GM19025 (cell line): ENCODE results near the gene DIAPH3.
A peak's percentile ranks its signal among the peaks of the same experiment; 100 is the strongest.
"Not testable (repeated sequence)": the region's sequence is repeated elsewhere in the genome, so short reads cannot be mapped to it uniquely, and the experiment has no call there.

ENCODE experiments used
- ATAC-seq: cut with Tn5 transposase; IDR thresholded peaks from one replicate; pipeline ENCODE4 v1.9.1; 2021; ENCODE audit warnings: mild to moderate bottlenecking, low read depth, moderate library complexity; ENCODE audit not compliant: unreplicated experiment

DIAPH3 gene, protein sequence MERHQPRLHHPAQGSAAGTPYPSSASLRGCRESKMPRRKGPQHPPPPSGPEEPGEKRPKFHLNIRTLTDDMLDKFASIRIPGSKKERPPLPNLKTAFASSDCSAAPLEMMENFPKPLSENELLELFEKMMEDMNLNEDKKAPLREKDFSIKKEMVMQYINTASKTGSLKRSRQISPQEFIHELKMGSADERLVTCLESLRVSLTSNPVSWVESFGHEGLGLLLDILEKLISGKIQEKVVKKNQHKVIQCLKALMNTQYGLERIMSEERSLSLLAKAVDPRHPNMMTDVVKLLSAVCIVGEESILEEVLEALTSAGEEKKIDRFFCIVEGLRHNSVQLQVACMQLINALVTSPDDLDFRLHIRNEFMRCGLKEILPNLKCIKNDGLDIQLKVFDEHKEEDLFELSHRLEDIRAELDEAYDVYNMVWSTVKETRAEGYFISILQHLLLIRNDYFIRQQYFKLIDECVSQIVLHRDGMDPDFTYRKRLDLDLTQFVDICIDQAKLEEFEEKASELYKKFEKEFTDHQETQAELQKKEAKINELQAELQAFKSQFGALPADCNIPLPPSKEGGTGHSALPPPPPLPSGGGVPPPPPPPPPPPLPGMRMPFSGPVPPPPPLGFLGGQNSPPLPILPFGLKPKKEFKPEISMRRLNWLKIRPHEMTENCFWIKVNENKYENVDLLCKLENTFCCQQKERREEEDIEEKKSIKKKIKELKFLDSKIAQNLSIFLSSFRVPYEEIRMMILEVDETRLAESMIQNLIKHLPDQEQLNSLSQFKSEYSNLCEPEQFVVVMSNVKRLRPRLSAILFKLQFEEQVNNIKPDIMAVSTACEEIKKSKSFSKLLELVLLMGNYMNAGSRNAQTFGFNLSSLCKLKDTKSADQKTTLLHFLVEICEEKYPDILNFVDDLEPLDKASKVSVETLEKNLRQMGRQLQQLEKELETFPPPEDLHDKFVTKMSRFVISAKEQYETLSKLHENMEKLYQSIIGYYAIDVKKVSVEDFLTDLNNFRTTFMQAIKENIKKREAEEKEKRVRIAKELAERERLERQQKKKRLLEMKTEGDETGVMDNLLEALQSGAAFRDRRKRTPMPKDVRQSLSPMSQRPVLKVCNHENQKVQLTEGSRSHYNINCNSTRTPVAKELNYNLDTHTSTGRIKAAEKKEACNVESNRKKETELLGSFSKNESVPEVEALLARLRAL

DNA sequence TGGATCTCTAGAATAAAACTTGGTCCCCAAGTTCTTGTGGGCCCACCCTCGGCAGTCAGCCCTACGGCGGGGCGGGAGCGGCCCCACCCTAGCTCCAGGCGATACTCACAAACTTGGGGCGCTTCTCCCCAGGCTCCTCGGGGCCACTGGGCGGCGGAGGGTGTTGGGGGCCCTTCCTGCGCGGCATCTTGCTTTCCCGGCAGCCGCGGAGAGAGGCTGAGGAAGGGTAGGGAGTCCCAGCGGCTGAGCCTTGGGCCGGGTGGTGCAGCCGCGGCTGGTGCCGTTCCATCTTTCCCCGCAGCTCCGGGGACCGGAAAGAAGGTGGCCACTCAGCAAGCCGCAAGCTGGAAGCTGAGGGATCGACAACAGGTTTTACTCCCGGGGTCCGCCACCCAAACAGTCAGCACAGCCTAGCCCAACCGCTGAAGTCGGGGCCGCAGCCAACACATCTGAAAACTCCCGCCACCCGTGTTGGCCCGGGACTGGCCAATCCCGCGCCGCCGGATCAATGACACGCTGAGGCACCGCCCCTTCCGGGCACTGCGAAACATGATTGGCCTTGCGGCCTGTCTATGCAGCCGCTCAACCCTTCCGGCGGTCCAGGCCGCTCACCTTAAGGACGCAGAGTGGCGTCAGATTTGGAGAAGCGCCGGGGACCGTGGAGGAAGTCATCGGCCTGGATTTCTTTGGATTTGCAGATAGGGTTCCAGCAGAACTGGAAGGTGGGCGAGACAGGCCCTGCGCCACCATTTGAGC is at the start of gene DIAPH3:
TSS of gene DIAPH3 (minus strand) at position 451 of the 756 bp plus-strand sequence. CDS start at position 289, 162 bp downstream.
- ATAC-seq, result peak; percentile 100

DNA sequence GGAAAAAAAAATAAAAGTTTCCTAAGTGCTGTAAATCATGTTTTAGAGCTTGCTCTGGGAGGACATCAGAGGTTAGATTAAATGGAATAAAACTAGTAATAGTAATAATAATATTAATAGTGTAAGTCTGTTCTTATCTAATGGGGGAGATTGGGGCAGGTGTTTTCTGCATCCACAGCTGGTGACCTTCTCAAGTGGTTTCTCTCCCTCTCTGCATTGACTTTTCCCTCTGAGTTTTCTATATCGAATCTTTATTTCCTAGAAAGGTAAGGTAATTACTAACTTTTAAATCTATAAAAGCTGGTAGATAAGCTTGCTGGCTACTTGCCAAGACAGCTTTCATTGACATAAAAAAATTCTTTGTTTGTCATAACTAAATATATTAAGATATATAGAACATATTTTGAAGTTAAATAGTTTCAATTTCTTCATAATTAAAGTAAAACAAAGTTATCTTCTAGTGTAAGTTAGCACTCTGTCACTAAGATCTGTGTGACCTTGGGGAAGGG is 49.6 kb upstream of the DIAPH3 start:
- ATAC-seq, result no peak

DNA sequence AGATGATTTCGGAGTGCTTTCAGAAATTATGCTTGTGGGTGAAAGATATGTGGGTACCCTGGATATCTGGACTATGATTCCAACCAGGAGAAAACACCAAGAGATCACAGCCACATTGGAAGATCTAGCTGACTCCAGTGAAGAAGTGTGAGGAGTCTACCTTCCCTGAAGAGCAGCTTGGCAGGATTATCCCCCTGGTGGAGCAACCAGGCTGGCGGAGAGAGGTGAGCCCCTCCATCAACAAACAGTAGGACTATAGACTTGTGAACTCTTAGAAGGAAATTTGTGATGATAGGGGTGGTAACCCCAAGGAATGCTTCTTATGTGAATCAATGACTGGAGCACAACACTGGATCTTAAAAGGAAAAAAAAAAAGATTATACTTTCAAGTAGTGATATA is 47.8 kb upstream of the DIAPH3 start:
- ATAC-seq, result no peak

DNA sequence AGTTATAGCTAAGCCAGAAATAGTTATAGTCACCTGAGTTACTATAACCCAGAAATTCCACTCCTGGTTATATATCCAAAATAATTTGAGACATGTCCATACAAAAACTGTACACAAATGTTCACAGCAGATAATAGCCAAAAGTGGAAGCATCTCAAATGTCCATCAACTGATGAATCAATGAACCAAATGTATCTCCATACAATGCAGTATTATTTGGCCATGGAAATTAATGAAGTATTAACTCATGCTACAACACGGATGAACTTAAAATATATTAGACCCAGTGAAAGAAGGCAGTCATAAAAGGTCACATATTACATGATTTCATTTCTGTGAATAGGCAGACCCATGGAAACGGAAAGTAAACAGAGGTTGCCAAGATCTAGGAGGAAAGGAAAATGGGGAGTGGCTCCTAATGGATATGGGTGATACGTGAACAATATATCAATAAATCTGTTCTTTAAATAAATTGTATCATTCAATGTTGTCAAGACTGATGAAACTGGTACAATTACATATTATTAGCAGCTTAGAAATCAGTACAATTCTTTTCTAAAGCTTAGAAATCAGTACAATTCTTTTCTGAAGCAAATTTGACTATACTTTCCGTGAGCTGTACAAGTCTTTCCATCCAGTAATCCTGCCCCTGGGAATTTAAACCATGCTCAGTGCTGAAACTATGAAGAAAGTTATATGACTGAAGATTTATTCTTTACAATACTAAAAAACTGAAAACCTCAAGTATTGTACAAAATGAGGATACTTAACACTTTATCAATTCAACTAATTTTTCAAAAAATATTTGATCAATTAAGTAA is 47.0 kb upstream of the DIAPH3 start:
- ATAC-seq, result no peak

DNA sequence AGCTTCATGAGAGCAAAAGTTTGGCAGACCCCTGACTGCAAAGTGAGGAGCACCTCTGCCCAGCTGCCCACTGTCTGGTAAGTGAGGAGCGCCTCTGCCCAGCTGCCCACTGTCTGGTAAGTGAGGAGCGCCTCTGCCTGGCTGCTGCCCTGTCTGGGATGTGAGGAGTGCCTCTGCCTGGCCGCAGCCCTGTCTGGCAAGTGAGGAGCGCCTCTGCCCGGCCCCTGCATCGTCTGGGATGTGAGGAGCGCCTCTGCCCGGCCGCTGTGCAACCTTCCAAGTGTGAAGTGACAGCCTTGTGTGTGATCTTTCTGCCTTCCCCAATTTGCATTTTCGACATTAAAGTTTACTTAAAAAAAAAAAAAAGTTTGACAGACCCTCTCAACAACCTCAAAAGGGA is 41.8 kb upstream of the DIAPH3 start:
- ATAC-seq, result not testable (repeated sequence)

DNA sequence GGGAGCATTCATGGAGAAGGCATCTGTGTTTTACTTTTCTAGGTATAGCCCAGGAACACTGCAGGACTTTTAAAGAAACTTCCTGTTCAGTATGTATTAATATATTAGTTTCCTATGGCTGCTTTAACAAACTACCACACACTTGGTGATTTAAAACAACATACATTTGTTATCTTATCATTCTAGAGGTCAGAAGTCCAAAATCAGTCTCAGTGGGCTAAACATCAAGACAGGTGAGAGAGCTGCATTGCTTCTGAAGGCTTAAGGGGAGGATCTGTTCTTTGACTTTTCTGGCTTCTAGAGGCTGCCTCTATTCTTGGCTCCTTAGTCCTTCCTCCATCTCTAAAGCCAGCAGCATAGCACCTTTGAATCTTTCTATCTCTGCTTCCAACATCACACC is 37.6 kb upstream of the DIAPH3 start:
- ATAC-seq, result no peak

DNA sequence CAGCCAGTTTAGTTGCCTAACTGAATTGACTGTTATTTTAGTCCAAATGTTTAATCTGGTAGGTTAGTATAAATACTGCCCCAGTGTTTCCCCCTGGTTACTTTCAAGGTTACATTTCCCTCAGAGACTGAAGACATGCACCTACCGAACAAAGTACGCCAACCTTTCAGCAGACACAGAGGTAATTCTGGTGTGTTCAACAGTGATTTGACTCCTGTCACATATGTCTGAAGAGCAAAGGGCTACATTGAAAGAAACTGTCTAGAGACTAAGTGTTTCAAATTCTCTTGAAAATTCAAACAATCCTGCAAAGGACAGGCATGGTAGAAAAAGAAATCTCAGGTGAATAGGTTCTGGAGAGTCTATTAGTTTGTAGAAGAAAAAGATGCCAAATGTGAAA is 32.2 kb upstream of the DIAPH3 start:
- not testable (repeated sequence) for ATAC-seq

DNA sequence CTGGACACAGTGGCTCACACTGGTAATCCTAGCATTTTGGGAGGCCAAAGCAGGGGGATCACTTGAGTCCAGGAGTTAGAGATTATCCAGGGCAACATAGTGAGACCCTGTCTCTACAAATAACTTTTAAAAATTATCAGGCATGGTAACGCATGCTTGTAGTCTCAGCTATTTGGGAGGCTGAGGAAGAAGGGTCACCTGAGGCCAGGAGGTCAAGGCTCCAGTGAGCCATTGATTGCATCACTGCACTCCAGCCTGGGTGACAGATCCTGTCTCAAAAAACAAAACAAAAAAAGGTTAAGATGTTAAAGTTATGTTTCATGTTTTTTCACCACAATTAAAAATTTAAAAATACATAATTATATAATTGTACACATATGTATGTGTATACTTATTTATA is 19.2 kb upstream of the DIAPH3 start:
- no peak for ATAC-seq

DNA sequence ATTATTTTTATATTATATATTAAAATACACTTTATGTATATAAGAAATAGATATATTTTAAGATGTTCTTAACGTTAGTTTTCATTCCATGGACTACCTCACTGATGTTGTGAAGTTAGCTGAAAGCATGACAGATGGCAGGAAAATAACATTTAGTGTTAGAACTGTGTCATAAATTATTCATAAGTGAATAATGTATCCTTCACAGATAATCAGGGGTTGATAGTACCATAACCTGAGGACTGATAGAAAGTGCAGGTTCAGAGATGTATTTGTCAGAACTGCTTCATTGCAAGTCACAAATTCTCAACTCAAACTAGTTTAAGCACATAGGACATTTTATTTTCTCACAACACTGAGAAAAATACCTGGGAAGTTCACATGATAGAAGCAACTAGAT is 14.6 kb upstream of the DIAPH3 start:
- ATAC-seq, result no peak

DNA sequence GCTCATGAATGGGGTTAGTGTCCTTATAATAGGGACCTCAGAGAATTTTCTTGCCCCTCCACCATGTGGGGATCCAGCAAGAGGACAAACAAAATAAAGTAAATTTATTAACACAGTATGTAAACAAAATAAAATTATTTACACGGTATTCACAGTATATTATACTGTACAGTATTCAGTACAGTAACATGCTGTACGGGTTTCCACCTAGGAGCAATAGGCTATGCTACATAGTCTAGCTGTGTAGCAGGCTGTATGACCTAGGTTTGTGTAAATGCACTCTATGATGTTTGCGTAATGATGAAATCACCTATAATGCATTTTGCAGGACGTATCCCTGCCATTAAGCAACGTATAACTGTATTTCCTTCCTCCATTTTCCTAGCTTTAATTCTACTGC is 11.8 kb upstream of the DIAPH3 start:
- ATAC-seq, result no peak

DNA sequence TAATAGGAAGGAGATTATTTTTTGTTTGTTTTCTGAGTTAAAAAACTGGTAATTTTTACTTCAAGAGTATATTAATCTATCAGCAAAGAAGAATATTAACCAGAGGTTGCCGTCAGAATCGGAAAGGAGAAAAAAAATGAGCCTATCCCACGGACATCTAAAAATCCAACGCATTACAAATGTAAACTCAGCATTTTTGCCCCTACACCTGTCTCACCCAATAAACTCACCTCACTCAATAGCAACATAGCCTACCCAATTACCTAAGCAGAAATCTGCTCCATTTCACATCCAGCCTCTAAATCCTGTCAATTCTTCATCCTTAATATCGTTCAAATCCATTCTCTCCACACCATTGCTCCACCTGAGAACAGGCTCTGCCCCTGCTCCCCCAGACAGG is 10.4 kb upstream of the DIAPH3 start:
- ATAC-seq, result no peak

DNA sequence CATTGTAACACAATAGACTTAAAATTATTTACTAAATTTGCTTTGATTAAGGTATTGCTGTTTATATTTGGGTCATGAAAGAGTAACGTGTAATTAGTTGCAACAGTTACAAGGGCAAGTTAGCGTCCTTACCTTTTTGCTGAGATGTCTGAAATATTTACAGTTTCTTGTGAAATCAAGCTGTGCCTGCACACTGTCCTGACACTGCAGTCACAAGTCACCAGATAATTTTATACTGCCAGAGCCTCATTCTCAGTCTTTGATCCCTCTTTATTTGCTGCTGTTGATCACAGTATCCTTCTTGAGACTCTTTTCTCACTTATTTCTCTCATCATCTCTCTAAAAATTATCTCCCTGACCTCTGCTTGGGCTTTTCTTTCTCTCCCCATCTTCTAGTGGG is 8.4 kb upstream of the DIAPH3 start:
- no peak for ATAC-seq

DNA sequence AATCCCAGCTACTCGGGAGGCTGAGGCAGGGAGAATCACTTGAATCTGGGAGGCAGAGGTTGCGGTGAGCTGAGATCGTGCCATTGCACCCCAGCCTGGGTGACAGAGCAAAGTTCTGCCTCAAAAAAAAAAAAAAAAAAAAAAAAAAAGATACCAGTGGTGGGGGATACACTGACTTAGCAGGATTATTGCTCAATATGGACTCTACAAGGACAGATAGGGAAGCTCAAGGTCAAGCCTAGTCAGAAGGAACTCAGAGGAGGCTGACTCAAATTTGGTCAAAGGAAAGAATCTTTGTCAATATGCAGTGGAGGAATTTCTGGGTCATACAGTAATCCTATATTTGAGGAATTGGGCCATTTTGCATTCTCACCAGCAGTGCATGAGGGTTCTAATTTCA is 6.7 kb upstream of the DIAPH3 start:
- ATAC-seq, result no peak

DNA sequence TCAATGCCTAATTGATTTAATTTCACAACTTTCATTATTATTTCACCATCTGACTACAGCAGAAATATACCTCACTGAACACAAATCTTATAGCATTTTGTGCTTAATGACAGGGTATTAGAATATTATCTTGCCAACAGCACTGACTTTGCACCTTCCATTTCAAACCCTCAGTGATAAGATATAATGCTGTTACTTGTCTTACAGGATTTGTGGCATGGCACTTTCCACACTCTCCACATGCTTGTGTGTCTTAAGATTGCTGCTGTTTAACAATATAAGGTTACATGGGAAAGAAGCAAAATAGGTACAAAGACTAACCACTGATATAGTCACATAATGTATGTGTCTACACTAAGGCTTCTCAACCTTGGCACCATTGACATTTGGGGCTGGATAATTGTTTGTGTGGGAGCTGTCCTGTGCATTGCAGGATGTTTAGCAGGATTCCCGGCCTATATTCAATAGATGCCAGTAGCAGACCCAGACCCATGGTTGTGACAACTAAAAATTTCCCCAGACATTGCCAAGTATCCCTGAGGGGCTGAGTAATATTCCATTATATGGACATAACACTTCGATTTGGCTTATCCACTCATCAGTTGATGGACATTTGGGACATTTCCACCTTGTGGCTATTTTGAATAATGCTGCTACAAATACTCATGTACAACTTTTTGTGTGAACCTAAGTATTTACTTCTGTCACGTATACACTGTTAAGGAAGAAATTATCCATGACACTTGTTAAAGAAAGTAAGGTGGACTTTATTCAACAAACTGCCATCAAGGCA is 5.7 kb upstream of the DIAPH3 start:
- ATAC-seq, result no peak

DNA sequence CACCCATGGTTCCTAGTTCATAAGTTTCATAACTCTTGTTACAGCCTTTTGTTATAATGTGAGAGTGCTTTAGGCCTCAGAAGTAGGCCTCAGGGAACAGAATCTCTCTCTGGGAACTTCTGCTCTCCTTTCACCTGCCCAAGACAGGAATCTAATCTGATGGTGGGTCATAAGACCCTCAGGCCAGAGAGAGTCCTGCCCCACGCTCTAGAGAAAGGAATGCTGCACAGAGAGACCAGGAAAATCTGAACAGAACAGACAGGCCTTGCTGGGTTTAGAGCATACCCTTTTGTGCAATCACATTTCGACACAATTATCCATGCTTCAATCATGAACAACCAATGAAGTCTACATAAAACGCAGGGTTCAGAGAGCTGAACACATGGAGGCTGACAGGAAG is 3.4 kb upstream of the DIAPH3 start:
- ATAC-seq, result no peak

DNA sequence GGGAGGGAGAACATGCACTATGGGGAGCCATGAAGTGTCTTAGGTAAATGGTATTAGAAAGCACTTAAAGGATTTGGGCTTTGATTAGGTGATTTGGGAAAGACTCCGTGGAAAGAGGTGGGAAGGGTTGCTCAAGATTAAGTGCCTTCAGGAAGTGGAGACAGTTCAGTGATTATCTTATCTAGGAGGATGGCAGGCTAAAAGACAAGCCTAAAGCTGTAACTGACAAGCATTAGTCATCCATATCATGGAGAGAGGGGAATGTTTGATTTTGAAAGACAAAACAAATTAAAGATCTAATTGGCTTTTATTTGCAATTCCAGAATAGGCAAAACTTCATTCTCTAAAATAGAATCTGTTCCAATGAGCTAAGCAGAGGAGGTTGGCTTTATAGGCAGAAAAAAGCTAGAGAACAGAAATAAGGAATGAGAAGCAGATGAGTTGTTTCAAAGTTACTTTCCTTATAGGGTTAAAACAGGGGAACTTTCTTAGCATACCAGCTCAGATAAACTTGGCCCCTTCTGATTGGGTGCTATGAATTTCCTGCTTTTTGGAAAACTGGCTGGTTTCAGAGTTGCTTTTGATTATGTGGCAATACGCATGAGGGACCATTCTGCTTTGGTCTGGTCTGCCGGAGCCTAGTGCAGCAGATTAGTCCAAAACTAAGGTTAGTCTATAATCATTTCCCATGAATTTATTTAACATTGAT is 1.8 kb upstream of the DIAPH3 start:
- no peak for ATAC-seq

DNA sequence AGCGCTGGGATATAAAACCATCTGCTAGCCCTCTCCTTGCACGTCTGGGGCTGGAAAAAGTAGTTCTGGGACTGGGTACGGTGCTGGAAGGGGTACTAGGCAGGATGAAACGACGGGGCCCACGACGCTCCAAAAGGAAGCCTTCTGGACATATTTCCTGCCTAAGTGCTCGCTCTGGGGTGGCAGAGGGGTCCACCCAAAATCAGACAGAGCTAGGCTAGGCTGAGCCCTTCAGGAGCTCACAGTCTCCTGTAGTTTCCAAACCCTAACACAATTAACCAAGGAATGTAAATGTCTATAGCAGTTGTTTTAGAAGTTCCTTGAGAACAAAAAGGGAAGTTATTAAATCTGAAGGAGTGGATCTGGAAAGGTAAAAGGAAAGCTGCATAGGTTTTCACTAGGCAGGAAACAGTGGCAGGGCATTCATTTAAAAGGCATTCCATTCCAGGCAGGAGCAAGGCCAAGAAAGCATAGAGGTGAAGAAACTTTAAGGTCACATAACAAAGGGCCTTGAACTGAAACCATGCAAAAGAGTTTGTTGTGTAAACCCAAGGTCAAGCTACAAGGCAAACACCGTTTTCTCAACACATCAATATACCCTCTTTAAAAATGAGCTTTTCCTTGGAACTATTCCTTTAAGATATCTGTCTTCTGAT is 634 bp upstream of the DIAPH3 start:
- ATAC-seq, result peak; percentile 19
